GM21515 (cell line): Measurements from ENCODE around the gene MAP3K13.

ENCODE experiments used
- ATAC-seq: cut with Tn5 transposase; IDR thresholded peaks from one replicate; pipeline ENCODE4 v1.9.1; 2021; ENCODE audit not compliant: unreplicated experiment

The MAP3K13 gene

GRCh38 chr3:185503521-185503920, 140.6 kb downstream of the MAP3K13 start:
- ATAC-seq, result no peak

DNA sequence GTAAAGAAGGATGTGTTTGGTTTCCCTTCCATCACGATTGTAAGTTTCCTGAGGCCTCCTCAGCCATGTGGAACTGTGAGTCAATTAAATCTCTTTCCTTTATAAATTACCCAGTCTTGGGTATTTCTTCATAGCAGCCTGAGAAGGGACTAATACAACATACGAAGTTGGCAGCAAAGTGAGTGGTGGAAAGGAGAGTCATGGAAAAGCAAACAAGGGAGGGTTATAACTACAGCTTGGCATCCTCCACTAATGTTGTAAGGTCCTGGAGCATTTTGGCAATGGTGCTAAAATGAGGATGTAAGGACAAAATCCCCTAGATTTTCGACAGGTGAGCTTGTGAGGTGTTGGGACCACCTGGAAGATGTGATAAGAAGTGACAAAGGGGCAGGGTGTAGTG, 141.7 kb downstream of the MAP3K13 start:
- ATAC-seq, result no peak

GRCh38 chr3:185507883-185508282, 144.9 kb downstream of the MAP3K13 start:
- ATAC-seq, result no peak

DNA sequence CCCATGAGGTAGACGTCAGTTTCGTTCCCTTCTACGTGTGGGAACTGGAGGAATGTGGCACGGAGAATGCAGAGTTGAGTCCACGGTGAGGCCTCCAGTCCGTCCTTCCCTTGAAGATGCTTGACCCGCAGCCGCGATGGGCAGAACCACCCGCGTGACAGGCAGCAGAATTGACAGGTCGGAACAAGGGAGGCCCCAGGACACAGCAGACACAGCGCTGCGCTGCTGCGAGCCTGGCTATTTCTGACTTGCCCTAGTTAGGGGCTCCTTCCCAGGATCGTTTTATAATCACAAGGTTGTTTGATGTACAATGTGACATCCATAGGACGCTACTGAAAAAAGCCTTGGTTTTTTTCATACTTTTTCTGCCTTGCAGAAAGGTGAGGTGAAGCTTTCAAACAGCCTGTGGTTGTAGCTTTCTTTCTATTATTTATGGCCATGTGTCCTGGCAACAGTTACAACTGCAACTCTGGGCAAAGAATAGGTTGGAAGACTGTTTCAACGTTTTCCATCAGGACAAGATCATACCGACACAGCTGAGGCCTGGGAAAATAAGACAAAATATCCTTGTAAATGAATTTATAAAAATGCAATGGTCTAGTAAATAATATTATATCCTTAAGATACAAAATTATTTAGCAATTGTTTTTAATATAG, 145.5 kb downstream of the MAP3K13 start:
- no peak for ATAC-seq

- ATAC-seq, result no peak
Measured at GRCh38 chr3:185511711-185512110, 148.8 kb downstream of the MAP3K13 start.

DNA sequence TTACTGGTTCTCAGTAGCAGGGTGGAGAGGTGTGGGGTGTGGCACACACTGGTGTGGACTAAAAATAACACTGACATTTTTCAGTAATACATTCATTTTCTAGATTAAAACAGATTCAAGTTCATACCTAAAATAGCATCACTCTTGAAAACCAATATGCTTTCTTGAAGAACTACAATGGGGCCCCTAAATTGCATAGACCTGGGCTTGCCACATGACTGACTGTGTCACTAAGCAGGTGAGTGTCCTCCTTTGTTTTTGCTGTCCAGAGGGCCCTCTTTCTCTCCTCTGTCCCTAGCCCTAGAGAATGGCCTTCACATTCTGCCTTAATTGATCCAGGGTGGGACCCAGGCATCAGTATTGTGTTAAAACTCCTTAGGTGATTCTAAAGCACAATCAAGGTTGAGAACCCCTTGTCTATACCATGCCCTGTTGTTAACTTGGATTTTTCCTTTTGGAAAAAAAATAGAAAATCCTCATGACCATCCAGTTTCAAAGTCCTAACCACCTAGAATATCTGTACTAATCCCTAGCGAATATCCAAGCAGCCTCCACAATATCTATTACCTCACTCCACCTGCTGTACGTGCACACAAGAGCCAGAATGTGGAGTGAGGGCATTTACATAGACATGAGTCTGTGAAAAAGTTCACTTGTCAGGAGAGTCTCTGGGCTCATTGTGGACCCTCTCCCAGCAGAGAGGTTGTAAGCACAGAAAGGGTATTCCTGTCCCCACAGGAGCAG, 154.6 kb downstream of the MAP3K13 start:
- no peak for ATAC-seq

DNA sequence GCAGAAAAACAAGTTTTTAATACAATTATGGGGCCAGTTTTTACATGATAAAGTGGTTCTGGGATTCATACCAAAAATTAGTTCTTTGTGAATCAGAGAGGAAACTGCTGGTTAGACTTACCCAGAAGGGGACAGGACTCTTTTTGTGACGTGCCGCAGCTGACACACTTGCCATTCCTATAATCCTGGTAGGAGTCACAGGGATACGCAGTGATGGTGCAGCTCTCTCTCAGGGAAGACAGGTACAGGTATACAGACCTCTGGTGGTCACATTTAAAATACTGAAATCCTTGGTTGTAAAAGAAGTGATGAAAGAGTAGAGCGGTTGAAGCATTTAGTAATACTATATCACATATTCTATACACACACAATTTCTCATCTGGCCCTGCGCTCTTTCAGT, 156.1 kb downstream of the MAP3K13 start:
- no peak for ATAC-seq

GRCh38 chr3:185521349-185522138, 158.6 kb downstream of the MAP3K13 start:
- ATAC-seq, result no peak

DNA sequence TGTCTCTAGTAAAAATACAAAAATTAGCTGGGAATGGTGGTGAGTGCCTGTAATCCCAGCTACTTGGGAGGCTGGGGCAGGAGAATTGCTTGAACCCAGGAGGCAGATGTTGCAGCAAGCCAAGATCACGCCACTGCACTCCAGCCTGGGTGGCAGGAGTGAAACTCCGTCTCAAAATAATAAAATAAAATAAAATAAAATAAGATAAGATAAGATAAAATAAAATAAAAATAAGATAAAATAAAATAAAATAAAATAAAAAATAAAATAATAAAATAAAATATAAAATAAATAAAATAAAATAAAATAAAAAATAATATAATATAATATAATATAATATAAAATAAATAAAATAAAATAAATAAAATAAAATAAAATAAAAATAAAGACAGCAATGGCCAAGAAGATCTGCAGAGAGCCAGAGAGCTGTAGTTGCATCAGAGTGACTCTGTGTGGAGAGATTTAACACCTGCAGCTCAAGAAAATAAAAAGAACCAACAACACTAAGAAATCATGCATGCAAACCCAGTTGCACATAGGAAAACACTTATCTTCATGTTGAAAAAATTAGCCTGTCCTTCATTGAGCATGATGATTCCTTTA, 163.5 kb downstream of the MAP3K13 start:
- ATAC-seq, result no peak

GRCh38 chr3:185527364-185527763, 164.4 kb downstream of the MAP3K13 start:
- ATAC-seq, result no peak

GRCh38 chr3:185528532-185528931, 165.6 kb downstream of the MAP3K13 start:
- no peak for ATAC-seq

- no peak for ATAC-seq
Measured at GRCh38 chr3:185530856-185531255, 167.9 kb downstream of the MAP3K13 start.

- no peak for ATAC-seq
Measured at GRCh38 chr3:185532901-185533300, 170.0 kb downstream of the MAP3K13 start.

DNA sequence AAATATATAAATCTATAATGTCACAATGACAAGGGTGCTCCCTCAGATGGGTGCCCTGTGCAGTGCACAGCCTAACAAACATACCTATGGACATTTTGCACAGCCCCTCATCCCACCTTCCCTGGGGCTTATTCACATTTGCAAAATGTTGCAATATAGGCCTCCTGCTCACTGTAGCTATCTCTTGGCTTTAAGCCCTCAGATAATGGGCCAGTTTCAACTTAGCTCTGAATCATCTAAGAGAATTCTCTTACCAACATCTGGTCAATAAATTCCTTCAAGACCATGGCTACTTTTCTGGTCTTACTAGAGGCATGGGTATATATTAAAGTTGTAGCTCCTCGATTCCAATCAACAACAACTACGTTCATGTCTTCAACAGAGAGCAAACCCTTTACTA, 171.6 kb downstream of the MAP3K13 start:
- ATAC-seq, result no peak

- ATAC-seq, result peak; percentile 99
Measured at GRCh38 chr3:185537369-185537970, 174.5 kb downstream of the MAP3K13 start.
